GM21723 (cell line): ENCODE data around the gene PAQR9.

Experiments
- ATAC-seq: cut with Tn5 transposase; IDR thresholded peaks from one replicate; pipeline ENCODE4 v1.9.1; 2021; ENCODE audit warnings: mild to moderate bottlenecking, moderate library complexity; ENCODE audit not compliant: unreplicated experiment

The PAQR9 gene

GRCh38 chr3:142983318-142983717 is 19.8 kb upstream of the PAQR9 start:
- no peak for ATAC-seq

GRCh38 chr3:142982038-142982773 is 18.7 kb upstream of the PAQR9 start:
- no peak for ATAC-seq

- no peak for ATAC-seq
Observed at GRCh38 chr3:142981108-142981507, 17.6 kb upstream of the PAQR9 start.

GRCh38 chr3:142977399-142977728 is 13.9 kb upstream of the PAQR9 start:
- ATAC-seq: no peak

- no peak for ATAC-seq
Observed at GRCh38 chr3:142976621-142977398, 13.3 kb upstream of the PAQR9 start.

GRCh38 chr3:142975316-142975995 is 12.0 kb upstream of the PAQR9 start:
- ATAC-seq: no peak

GRCh38 chr3:142973217-142974009 is 9.9 kb upstream of the PAQR9 start:
- no peak for ATAC-seq

- ATAC-seq: no peak
Observed at GRCh38 chr3:142972092-142972753, 8.7 kb upstream of the PAQR9 start.

- ATAC-seq: no peak
Observed at GRCh38 chr3:142971431-142971830, 8.0 kb upstream of the PAQR9 start.

GRCh38 chr3:142968319-142969025 is 5.0 kb upstream of the PAQR9 start:
- ATAC-seq: no peak

GRCh38 chr3:142966808-142967207 is 3.3 kb upstream of the PAQR9 start:
- no peak for ATAC-seq

GRCh38 chr3:142965581-142965980 is 2.1 kb upstream of the PAQR9 start:
- no peak for ATAC-seq

- ATAC-seq: no peak
Observed at GRCh38 chr3:142963234-142963515, 299 bp downstream of the PAQR9 start.

- ATAC-seq: no peak
Observed at GRCh38 chr3:142962520-142963233, 797 bp downstream of the PAQR9 start.

- ATAC-seq: no peak
Observed at GRCh38 chr3:142962175-142962519, 1.3 kb downstream of the PAQR9 start.

- ATAC-seq: no peak
Observed at GRCh38 chr3:142961539-142961938, 1.9 kb downstream of the PAQR9 start.

GRCh38 chr3:142960322-142960850 is 3.1 kb downstream of the PAQR9 start:
- no peak for ATAC-seq

- no peak for ATAC-seq
Observed at GRCh38 chr3:142958707-142959106, 4.8 kb downstream of the PAQR9 start.

GRCh38 chr3:142953443-142953842 is 10.0 kb downstream of the PAQR9 start:
- no peak for ATAC-seq
